Bone marrow (tissue), 2 donors: Measurements from ENCODE around the gene PALLD.
"Not testable (repeated sequence)": the region's sequence is repeated elsewhere in the genome, so short reads cannot be mapped to it uniquely, and the experiment has no call there.

Experiments
- DNase-seq, 2 donors: peaks; one replicate each; lab custom pipeline; 2025; lab: John Stamatoyannopoulos, UW

PALLD gene

GRCh38 chr4:168677063-168677462, 180.2 kb downstream of the PALLD start:
- no peak for DNase-seq

GRCh38 chr4:168677879-168678278, 181.0 kb downstream of the PALLD start:
- DNase-seq: no peak

- no peak for DNase-seq
Measured at GRCh38 chr4:168678751-168679366, 182.0 kb downstream of the PALLD start.

GRCh38 chr4:168679397-168679796, 182.5 kb downstream of the PALLD start:
- no peak for DNase-seq

- DNase-seq: no peak
Measured at GRCh38 chr4:168679819-168680218, 183.0 kb downstream of the PALLD start.

- DNase-seq: no peak
Measured at GRCh38 chr4:168682898-168683500, 186.1 kb downstream of the PALLD start.

- DNase-seq: no peak
Measured at GRCh38 chr4:168683595-168683994, 186.7 kb downstream of the PALLD start.

GRCh38 chr4:168685136-168685809, 188.4 kb downstream of the PALLD start:
- no peak for DNase-seq

GRCh38 chr4:168688584-168688983, 191.7 kb downstream of the PALLD start:
- DNase-seq: no peak

GRCh38 chr4:168689791-168690190, 192.9 kb downstream of the PALLD start:
- DNase-seq: no peak

GRCh38 chr4:168690199-168690598, 193.3 kb downstream of the PALLD start:
- no peak for DNase-seq

- DNase-seq: no peak
Measured at GRCh38 chr4:168691631-168692369, 194.9 kb downstream of the PALLD start.

- DNase-seq: no peak
Measured at GRCh38 chr4:168693750-168694490, 197.1 kb downstream of the PALLD start.

- no peak for DNase-seq
Measured at GRCh38 chr4:168694667-168695066, 197.8 kb downstream of the PALLD start.

- DNase-seq: no peak
Measured at GRCh38 chr4:168695288-168695687, 198.4 kb downstream of the PALLD start.

GRCh38 chr4:168696280-168696679, 199.4 kb downstream of the PALLD start:
- DNase-seq: no peak

- no peak for DNase-seq
Measured at GRCh38 chr4:168696826-168697225, 200.0 kb downstream of the PALLD start.

- DNase-seq: no peak
Measured at GRCh38 chr4:168699224-168699878, 202.5 kb downstream of the PALLD start.

- no peak for DNase-seq
Measured at GRCh38 chr4:168701061-168701460, 204.2 kb downstream of the PALLD start.

- not testable (repeated sequence) for DNase-seq
Measured at GRCh38 chr4:168702581-168703087, 205.8 kb downstream of the PALLD start.

GRCh38 chr4:168705121-168705520, 208.3 kb downstream of the PALLD start:
- DNase-seq: no peak
